Measurements from ENCODE around the gene AP2A2. TPM values are rescaled to one million over a fixed set of nuclear protein-coding genes. Genes with fewer than 3 reads are reported as not detected.

AP2A2 gene
- total RNA-seq, 2 donors from 2014 or later = 51.6 to 75.1 TPM

DNA sequence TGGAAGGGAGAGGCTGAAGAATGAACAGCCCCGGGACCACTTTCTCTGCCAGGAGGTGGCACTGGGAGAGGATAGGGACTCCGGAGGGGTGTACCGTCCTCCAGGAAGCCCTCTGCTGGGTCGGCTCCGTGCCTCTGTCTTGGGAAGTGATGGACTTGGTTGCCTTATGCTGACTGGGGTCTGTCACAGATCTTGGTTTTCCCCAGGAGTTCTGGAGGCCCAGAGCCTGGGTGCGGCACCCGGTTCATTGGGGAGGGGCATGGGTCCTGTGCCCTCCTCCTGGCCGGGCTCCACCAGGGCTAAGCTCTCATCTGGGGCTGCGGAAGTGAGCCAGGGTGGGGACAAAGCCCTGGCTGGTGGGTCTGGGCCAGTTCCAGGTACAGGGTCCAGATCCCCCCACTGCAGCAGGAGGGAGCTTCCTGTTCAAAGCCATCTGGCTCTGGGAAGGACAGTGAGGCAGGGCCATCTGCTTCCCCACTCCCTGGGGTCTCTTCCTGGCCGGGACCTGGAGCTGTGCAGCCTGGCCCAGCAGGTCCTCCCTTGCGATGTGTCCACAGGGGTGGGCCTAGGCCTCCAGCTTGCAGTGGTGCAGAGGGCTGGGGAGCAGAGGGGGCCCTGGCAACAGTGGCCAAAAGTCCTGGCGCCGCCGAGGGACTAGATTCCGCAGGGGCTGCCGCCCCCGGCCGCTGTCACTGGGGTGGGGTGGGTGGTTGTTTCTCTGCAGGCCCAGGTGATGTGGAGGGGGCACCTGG is 1.1 kb upstream of the AP2A2 start:
- H3K36me3 Mint-ChIP-seq = no peaks in the 10 kb centered on the region
- no peak for DNase-seq (ENCODE audit: low spot score)
- ATAC-seq = no peak
- H3K4me1 Mint-ChIP-seq (ENCODE audit: low read depth in 2 of 2) = peaks cover 18 to 21% of the 10 kb centered on the region in 2 donors
- no peak overlapping the region for H3K4me3 Mint-ChIP-seq
- no peaks in the 10 kb centered on the region for H3K9me3 Mint-ChIP-seq
- H3K27me3 Mint-ChIP-seq = no peaks in the 10 kb centered on the region
- no peak overlapping the region for H3K27ac Mint-ChIP-seq

DNA sequence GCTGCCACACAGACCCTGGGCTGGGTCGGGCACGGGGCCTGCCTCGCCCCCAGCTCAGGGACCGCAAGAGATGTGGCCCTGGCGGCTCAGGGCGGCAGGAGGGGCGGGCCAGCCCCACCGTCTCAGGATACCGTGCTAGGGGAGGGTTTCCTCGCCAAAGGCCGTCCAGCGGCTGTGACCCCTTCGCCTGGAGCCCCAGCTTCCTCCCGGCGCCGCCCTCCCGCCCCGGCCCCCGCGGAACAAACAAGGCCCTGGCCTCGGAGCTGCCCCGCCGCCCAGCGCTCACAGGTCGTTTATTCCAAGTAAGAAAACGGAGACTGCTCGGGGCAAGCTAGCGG is 543 bp upstream of the AP2A2 start:
- ATAC-seq (no peak), DNase-seq (ENCODE audit: low spot score) (no peak)
- Mint-ChIP-seq H3K27me3 (no peaks in the 10 kb centered on the region), H3K9me3 (no peaks in the 10 kb centered on the region), H3K27ac (no peak overlapping the region), H3K36me3 (no peaks in the 10 kb centered on the region), H3K4me1 (ENCODE audit: low read depth in 2 of 2) (peaks cover 18 to 21% of the 10 kb centered on the region in 2 donors), H3K4me3 (no peak overlapping the region)

DNA sequence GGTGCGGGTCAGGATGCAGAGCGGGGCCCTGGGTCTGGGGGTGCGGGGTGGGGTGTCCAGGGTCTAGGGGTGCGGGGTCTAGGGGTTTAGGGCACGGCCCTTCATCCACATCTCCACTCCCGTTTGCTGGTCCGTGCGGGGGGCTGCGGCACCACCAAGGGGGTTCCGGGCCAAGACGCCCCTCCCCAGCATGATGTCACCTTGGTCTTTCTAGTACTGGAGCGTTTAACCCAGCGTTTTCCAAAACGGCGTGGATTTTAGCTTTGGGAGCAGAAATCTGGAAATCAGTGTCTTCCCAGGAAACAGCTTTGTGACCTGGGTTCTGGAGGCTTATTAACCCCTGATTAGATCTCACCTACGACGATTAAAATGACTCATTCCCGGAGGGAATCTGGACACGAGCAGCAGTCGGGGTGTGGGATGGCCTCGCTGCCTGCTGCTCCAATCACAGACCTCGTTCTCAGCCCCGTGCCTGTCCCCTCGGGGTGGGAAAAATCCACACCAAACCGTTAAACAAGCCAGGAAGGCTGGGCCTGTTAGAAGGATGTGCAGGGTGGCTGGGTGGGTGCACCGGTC is 759 bp downstream of the AP2A2 start:
- H3K4me1 Mint-ChIP-seq (ENCODE audit: low read depth in 2 of 2) = peaks cover 26 to 30% of the 10 kb centered on the region in 2 donors
- H3K27ac Mint-ChIP-seq = peak overlapping the region; percentile 74 to 75
- H3K4me3 Mint-ChIP-seq = peak overlapping the region; percentile 89
- H3K36me3 Mint-ChIP-seq = no peaks in the 10 kb centered on the region
- no peaks in the 10 kb centered on the region for H3K27me3 Mint-ChIP-seq
- ATAC-seq (no peak), DNase-seq (ENCODE audit: low spot score) (no peak)
- no peaks in the 10 kb centered on the region for H3K9me3 Mint-ChIP-seq

DNA sequence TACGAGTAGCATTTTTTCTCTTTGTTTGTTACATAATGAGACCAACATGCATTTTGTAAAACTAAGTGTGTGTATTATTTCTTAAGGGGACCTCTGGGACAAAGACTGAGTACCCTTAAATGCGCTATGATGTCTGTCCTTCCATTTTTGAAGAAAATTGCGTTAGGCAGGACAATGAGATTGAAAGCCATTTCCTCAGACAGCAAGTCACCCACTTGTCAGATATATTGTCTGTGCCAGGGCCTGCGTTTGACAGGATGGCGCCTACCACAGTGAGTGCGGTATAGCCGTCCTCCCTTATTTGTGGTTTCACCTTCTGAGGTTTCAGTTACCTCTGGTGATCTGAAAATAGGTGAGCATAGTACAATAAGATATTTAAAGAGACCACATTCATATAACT is 2.2 kb downstream of the AP2A2 start:
- no peak overlapping the region for H3K27ac Mint-ChIP-seq
- no peaks in the 10 kb centered on the region for H3K36me3 Mint-ChIP-seq
- H3K4me3 Mint-ChIP-seq = no peak overlapping the region
- H3K27me3 Mint-ChIP-seq = no peaks in the 10 kb centered on the region
- ATAC-seq (no peak), DNase-seq (ENCODE audit: low spot score) (no peak)
- H3K9me3 Mint-ChIP-seq = no peaks in the 10 kb centered on the region
- peaks cover 32 to 35% of the 10 kb centered on the region in 2 donors for H3K4me1 Mint-ChIP-seq (ENCODE audit: low read depth in 2 of 2)

DNA sequence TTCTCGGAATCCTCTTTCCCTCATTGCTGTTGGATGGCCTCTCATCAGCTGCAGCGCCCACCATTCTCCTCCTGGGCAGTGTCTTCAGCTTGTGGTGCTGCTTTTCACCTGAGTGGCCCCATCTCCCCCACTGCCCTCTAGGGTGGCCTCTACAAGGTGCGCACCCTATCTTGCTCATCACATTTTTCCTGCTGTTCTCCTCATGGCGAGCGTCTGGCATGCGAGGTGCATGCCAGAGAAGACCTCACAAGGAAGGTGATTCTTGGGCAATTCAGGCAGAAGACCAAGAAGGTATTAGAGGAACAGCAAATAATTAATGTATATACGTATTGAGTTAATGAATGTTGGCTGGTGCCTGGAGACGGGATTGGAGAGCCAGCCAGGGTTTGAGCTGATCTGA is 3.1 kb downstream of the AP2A2 start:
- no peak for ATAC-seq
- H3K27me3 Mint-ChIP-seq = no peaks in the 10 kb centered on the region
- H3K4me3 Mint-ChIP-seq = no peak overlapping the region
- H3K9me3 Mint-ChIP-seq = no peaks in the 10 kb centered on the region
- H3K27ac Mint-ChIP-seq = no peak overlapping the region
- H3K36me3 Mint-ChIP-seq = no peaks in the 10 kb centered on the region
- DNase-seq (ENCODE audit: low spot score) = no peak
- H3K4me1 Mint-ChIP-seq (ENCODE audit: low read depth in 2 of 2) = peaks cover 41 to 42% of the 10 kb centered on the region in 2 donors

DNA sequence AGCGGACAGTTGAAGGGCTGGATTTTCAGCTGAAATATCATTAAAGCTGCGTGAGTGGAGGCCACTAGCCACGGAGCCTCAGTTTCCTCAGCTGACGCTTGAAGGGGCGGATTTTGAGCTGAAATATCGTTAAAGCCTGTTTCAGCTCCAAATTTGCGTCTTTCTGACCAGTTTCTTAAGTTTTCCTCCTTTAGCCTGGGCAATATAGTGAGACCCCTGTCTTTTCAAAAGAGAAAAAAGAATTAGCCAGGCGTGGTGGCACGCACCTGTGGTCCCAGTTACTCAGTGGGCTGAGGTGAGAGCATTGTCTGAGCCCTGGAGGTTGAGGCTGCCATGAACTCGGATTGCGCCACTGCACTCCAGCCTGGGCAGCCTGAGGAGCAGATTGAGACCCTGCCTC is 3.7 kb downstream of the AP2A2 start:
- Mint-ChIP-seq H3K4me1 (ENCODE audit: low read depth in 2 of 2) (peaks cover 42 to 45% of the 10 kb centered on the region in 2 donors), H3K27me3 (no peaks in the 10 kb centered on the region), H3K4me3 (no peak overlapping the region), H3K27ac (no peak overlapping the region), H3K36me3 (no peaks in the 10 kb centered on the region), H3K9me3 (no peaks in the 10 kb centered on the region)
- ATAC-seq = no peak
- DNase-seq (ENCODE audit: low spot score) = no peak

DNA sequence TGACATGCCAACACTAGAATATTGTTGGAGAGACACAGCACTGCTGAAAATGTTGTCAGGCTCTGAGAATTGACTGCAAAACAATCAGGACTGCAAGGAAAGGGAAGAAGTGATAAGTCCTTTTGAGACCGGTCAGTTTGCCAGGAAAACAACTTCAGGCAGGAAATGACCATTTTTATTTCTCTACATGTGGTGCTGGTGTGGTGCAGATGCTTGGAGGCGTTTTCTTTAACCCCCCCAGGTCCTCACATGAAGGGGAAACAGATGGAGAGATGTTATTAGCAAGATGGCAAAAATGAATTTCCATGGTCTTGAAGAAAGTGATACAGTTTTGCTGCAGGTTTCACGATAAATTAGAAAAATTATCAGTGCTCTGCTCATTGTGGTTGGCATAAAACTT is 5.7 kb downstream of the AP2A2 start:
- DNase-seq (ENCODE audit: low spot score) (no peak), ATAC-seq (no peak)
- H3K36me3 Mint-ChIP-seq = no peaks in the 10 kb centered on the region
- H3K27me3 Mint-ChIP-seq = no peaks in the 10 kb centered on the region
- peak overlapping the region in 1 of 2 donors; percentile 8 for H3K27ac Mint-ChIP-seq
- H3K4me3 Mint-ChIP-seq = no peak overlapping the region
- no peaks in the 10 kb centered on the region for H3K9me3 Mint-ChIP-seq
- H3K4me1 Mint-ChIP-seq (ENCODE audit: low read depth in 2 of 2) = peaks cover 44 to 48% of the 10 kb centered on the region in 2 donors

DNA sequence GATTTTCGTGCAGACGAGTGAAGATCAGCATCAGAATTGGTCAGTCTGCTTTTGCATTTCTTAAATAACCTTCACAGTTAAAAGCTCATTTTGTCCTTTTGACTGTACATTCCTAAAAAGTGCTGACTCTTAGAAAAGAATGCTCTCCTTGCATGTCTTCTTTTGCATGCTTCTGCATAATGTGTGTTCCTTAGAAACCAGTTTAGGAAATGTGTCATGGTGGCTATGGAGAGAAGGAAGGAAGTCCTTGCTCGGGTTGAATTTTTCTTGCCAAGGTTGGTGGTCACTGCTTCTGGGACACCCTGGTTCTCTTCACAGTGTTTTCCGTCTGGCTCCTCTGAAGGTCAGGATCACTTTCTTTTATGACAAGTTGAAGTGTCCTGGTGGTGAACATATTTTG is 6.8 kb downstream of the AP2A2 start:
- H3K36me3 Mint-ChIP-seq = no peaks in the 10 kb centered on the region
- peak overlapping the region in 1 of 2 donors; percentile 39 for H3K27ac Mint-ChIP-seq
- H3K4me3 Mint-ChIP-seq = no peak overlapping the region
- no peaks in the 10 kb centered on the region for H3K9me3 Mint-ChIP-seq
- peaks cover 33 to 41% of the 10 kb centered on the region in 2 donors for H3K4me1 Mint-ChIP-seq (ENCODE audit: low read depth in 2 of 2)
- H3K27me3 Mint-ChIP-seq = no peaks in the 10 kb centered on the region
- no peak for DNase-seq (ENCODE audit: low spot score)
- no peak for ATAC-seq

DNA sequence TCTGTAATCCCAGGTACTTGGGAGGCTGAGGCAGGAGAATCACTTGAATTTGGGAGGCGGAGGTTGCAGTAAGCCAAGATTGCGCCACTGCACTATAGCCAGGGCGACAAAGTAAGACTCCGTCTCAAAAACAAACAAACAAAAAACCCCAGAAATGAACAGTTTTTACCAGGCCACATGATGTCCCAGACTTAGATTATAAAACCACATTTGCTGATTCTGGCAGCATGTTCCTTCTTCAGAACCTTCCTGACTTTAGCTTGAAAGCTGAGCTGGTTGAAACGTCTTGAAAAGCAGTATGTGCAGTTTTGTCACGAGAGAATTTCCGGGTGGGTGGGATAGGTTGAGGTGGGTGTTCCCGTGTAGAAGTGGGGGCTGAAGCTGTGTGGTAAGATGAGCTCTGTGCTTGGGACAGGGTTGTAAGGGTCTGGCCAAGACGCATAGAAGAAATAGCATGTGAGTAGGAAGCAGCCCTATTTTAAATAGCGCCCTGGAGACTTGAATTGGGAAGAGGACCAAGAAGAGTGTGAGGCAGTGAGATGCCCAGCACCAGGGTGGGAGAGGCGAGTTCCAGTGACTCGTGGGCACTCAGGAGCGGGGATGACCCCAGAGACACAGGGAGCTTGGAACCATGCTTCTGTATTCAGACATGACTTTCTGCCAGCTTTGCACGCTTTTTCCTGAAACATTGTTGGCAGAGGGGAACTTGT is 7.6 kb downstream of the AP2A2 start:
- no peak for DNase-seq (ENCODE audit: low spot score)
- H3K4me1 Mint-ChIP-seq (ENCODE audit: low read depth in 2 of 2) = peaks cover 32 to 41% of the 10 kb centered on the region in 2 donors
- H3K27ac Mint-ChIP-seq = peak overlapping the region in 1 of 2 donors; percentile 39
- ATAC-seq = no peak
- no peak overlapping the region for H3K4me3 Mint-ChIP-seq
- H3K9me3 Mint-ChIP-seq = no peaks in the 10 kb centered on the region
- H3K27me3 Mint-ChIP-seq = no peaks in the 10 kb centered on the region
- H3K36me3 Mint-ChIP-seq = no peaks in the 10 kb centered on the region

DNA sequence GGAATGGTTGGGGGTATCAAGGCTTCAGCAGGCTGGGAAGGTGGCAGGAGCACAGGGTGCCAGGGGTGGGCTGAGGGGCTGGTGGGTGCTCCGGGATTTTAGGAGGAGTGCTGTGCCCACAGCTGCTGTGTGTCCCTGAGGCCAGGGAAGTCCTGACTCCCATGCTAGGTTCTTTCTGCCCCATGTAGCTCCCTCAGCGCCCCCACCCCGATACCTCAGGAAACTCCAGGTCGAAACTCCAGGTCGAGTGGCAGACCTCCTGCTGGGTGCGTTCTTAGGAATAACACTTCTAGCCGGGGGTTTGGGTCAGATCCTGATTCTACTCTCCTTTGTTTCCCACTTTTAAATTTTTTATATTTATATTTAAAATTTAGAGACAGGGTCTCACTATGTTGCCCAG is 8.3 kb downstream of the AP2A2 start:
- Mint-ChIP-seq H3K9me3 (no peaks in the 10 kb centered on the region), H3K27me3 (no peaks in the 10 kb centered on the region), H3K4me1 (ENCODE audit: low read depth in 2 of 2) (peaks cover 27 to 38% of the 10 kb centered on the region in 2 donors), H3K27ac (no peak overlapping the region), H3K4me3 (no peak overlapping the region), H3K36me3 (no peaks in the 10 kb centered on the region)
- DNase-seq (ENCODE audit: low spot score) (no peak), ATAC-seq (no peak)

DNA sequence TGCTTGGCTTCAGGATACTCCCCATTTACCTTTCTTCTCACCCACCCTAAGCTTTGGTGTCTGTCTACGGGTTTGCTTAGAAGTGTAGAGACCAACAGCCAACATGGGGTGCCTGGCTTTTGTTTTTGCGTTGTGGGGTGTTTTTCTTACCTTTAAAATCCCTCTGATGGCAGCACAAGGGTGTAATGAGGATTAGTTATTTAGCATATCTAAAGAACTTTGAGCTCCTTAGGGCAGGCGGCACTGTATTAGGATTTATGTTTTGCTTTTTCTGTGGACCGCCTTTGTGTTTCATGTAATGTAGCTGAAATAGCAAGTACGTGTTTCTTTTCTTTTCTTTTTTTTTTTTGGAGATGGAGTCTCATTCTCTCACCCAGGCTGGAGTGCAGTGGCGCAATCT is 8.9 kb downstream of the AP2A2 start:
- ATAC-seq (no peak), DNase-seq (ENCODE audit: low spot score) (no peak)
- H3K36me3 Mint-ChIP-seq = no peaks in the 10 kb centered on the region
- no peaks in the 10 kb centered on the region for H3K9me3 Mint-ChIP-seq
- no peak overlapping the region for H3K27ac Mint-ChIP-seq
- H3K4me3 Mint-ChIP-seq = no peak overlapping the region
- H3K27me3 Mint-ChIP-seq = no peaks in the 10 kb centered on the region
- H3K4me1 Mint-ChIP-seq (ENCODE audit: low read depth in 2 of 2) = peaks cover 26 to 38% of the 10 kb centered on the region in 2 donors

DNA sequence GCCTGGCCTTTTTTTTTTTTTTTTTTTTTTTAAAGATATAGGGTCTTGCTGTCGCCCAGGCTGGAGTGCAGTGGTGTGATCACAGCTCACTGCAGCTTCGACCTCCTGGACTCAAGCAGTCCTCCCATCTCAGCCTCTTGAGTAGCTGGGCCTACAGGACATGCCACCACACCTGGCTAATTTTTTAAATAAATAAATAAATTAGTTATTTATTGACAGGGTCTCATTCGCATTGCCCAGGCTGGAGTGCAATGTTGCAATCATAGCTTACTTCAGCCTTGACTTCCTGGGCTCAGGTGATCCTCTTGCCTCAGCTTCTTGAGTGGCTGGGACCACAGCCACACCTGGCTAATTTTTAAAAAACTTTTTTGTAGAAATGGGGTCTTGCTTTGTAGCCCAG is 10.5 kb downstream of the AP2A2 start:
- no peak overlapping the region for H3K4me3 Mint-ChIP-seq
- H3K27me3 Mint-ChIP-seq = no peaks in the 10 kb centered on the region
- ATAC-seq (no peak), DNase-seq (ENCODE audit: low spot score) (no peak)
- H3K4me1 Mint-ChIP-seq (ENCODE audit: low read depth in 2 of 2) = peaks cover 32 to 44% of the 10 kb centered on the region in 2 donors
- H3K36me3 Mint-ChIP-seq = no peaks in the 10 kb centered on the region
- H3K9me3 Mint-ChIP-seq = no peaks in the 10 kb centered on the region
- H3K27ac Mint-ChIP-seq = no peak overlapping the region

DNA sequence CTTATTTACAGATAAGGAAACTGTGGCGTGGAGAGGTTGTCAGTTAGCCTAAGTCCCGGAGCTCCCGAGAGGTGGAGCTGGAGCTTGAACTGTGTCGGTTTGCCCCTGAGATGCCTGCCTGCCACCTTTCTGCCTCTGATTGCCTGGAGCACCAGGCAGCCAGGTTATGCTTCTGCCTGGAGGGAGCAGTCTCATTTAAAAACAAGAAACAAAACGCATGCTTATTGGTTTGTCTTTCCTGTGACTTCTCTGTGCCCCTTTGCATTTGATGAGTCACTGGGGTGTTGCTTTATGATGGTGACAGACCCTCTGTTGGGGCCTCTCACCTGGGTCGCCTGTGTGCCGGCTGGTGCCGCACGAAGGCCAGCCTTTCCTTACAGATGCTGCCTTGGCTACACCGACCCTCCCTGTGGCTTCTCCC is 12.2 kb downstream of the AP2A2 start:
- no peak overlapping the region for H3K4me3 Mint-ChIP-seq
- no peaks in the 10 kb centered on the region for H3K9me3 Mint-ChIP-seq
- H3K36me3 Mint-ChIP-seq = no peaks in the 10 kb centered on the region
- DNase-seq (ENCODE audit: low spot score) (no peak), ATAC-seq (no peak)
- H3K27ac Mint-ChIP-seq = peak overlapping the region in 1 of 2 donors; percentile 48
- peaks cover 31 to 43% of the 10 kb centered on the region in 2 donors for H3K4me1 Mint-ChIP-seq (ENCODE audit: low read depth in 2 of 2)
- H3K27me3 Mint-ChIP-seq = no peaks in the 10 kb centered on the region

DNA sequence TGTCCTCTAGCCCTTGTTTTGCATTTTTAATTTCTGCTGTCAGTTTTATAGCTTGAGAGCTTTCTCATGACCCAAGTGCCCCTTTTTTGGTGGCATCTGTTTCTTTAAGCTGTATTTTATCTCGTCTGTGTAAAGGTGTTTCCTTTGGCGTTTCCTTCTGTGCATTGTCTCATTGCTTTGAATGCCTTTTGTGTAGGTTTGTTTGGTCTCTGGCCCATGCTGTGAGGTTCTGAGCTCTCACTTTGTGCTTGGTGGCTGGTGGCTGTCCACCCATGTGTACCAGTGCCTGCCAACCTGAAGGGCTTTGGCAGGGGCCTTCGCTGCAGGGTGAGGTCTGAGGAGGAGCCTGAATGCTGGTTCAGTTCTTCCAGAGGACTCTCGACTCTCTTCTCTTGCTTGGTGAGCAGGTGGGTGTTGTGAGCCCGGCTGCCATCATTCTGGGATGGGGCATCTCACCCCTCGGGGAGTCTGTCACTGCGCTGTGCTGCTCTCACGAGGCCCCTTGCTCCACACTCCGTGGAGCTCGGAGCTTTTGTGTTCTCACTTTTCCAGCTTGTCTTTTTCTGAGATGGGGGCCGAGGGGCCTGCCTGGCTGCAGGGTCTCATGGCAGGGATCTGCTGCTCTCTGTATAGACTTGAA is 14.9 kb downstream of the AP2A2 start:
- H3K27me3 Mint-ChIP-seq = no peaks in the 10 kb centered on the region
- peak overlapping the region in 1 of 2 donors; percentile 35 for H3K27ac Mint-ChIP-seq
- peaks cover 7% of the 10 kb centered on the region for H3K36me3 Mint-ChIP-seq

More for the DNA sequence above, 14.9 kb downstream of the AP2A2 start:
- DNase-seq (ENCODE audit: low spot score) (no peak), ATAC-seq (no peak)
- Mint-ChIP-seq H3K9me3 (no peaks in the 10 kb centered on the region), H3K4me1 (ENCODE audit: low read depth in 2 of 2) (peaks cover 39 to 50% of the 10 kb centered on the region in 2 donors), H3K4me3 (no peak overlapping the region)

Data from natural killer cell treated with Interleukin-12 subunit alpha and Interleukin-12 subunit beta and Interleukin-15 and Interleukin-18, amount 100 ng/mL, for 72 hours (primary cell).